ENCODE results near the gene TGFBR3. TPM values are rescaled to one million over a fixed set of nuclear protein-coding genes. Genes with fewer than 3 reads are reported as not detected.

The TGFBR3 gene
- total RNA-seq, 1 experiment from 2014 or later: 7.7 TPM

- Histone ChIP-seq H3K9me3 (replicated peaks) (no peaks in the 10 kb centered on the region), H3K36me3 (no peaks in the 10 kb centered on the region), H3K27ac (peak overlapping the region; percentile 77), H3K4me3 (peak overlapping the region; percentile 17; the same call in 1 of the 2 replicates), H3K4me1 (peaks cover 42% of the 10 kb centered on the region), H3K27me3 (no peaks in the 10 kb centered on the region)
- DNase-seq: peak; percentile 17 to 31
Observed at GRCh38 chr1:91768786-91769725, 116.9 kb downstream of the TGFBR3 start.

DNA sequence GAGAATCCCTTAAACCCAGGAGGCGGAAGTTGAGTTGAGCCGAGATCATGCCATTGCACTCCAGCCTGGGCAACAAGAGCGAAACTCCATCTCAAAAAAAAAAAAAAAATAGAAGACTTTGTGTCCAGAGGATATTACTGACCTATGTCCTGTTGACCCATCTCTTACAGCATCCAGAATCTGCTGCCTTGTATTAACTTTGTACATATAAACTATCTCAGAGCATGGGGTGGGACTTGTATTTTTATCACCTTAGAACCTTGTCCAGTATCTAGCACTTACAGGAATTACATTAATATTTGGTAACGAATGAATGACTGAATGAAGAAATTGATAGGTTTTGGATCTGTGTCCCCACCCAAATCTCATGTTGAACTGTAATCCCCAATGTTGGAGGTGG is 117.8 kb downstream of the TGFBR3 start:
- Histone ChIP-seq H3K9me3 (replicated peaks) (no peaks in the 10 kb centered on the region), H3K27ac (no peak overlapping the region), H3K27me3 (no peaks in the 10 kb centered on the region), H3K4me3 (no peak overlapping the region), H3K36me3 (no peaks in the 10 kb centered on the region), H3K4me1 (peaks cover 42% of the 10 kb centered on the region)
- no peak for DNase-seq

- DNase-seq: peak in 1 of 2 experiments; percentile 51
Observed at GRCh38 chr1:91766883-91767282, 119.1 kb downstream of the TGFBR3 start.

DNA sequence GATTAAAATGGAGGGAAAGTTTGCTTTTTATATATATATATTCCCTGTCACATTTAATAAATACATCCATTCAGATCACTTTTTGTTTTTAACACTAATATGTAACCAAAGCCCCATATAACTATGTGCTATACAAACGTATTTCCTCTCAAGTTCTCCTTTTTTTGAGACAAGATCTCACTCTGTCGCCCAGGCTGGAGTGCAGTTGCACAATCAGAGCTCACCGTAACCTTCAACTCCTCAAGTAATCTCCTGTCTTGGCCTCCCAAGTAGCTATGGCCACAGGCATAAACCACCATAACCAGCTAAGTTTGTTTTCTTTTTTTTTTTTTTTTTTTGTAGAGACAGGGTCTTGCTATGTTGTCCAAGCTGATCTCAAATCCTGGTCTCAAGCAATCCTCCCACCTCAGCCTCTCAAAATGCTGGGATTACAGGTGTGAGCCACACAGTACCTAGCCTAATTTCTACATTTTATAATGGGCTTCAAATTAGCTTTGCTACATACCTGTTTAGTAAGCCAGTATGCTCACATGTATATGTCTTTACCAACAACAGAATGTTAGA is 120.0 kb downstream of the TGFBR3 start:
- no peak overlapping the region for H3K27ac ChIP-seq
- H3K4me3 ChIP-seq: no peak overlapping the region
- no peaks in the 10 kb centered on the region for H3K36me3 ChIP-seq
- no peaks in the 10 kb centered on the region for H3K27me3 ChIP-seq
- DNase-seq: no peak
- H3K4me1 ChIP-seq: peaks cover 38% of the 10 kb centered on the region
- no peaks in the 10 kb centered on the region for H3K9me3 ChIP-seq (replicated peaks)

More at GRCh38 chr1:91766883-91767282, 119.1 kb downstream of the TGFBR3 start:
- H3K27ac ChIP-seq: no peak overlapping the region
- no peaks in the 10 kb centered on the region for H3K9me3 ChIP-seq (replicated peaks)
- H3K4me3 ChIP-seq: no peak overlapping the region
- H3K36me3 ChIP-seq: no peaks in the 10 kb centered on the region
- peaks cover 42% of the 10 kb centered on the region for H3K4me1 ChIP-seq
- H3K27me3 ChIP-seq: no peaks in the 10 kb centered on the region

- Histone ChIP-seq H3K4me1 (peaks cover 31% of the 10 kb centered on the region), H3K27me3 (no peaks in the 10 kb centered on the region), H3K4me3 (no peak overlapping the region), H3K36me3 (no peaks in the 10 kb centered on the region), H3K9me3 (replicated peaks) (no peaks in the 10 kb centered on the region), H3K27ac (no peak overlapping the region)
- DNase-seq: no peak
Observed at GRCh38 chr1:91765293-91765692, 120.7 kb downstream of the TGFBR3 start.

GRCh38 chr1:91764471-91765115 is 121.4 kb downstream of the TGFBR3 start:
- Histone ChIP-seq H3K36me3 (no peaks in the 10 kb centered on the region), H3K27me3 (no peaks in the 10 kb centered on the region), H3K27ac (no peak overlapping the region), H3K4me3 (no peak overlapping the region), H3K9me3 (replicated peaks) (no peaks in the 10 kb centered on the region), H3K4me1 (peaks cover 24% of the 10 kb centered on the region)
- no peak for DNase-seq

DNA sequence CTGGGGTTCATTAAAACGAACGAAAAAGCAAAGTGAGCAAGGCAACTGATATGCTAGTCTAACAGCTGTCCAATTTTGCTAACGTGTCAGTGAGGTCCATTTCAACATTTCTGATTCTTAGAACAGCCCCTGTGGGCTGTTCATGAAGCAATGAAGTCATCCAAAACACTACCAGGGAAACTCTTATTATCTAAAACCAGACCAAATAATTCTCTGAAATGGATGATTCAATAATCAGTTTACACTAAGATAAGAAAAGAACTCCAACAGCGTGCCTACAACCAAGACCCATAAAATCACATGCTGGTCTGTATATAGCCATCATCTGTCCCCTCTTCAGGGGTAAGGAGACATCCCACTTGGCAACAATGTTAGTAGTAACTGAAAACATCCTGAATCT is 122.7 kb downstream of the TGFBR3 start:
- Histone ChIP-seq H3K4me3 (no peak overlapping the region), H3K9me3 (replicated peaks) (no peaks in the 10 kb centered on the region), H3K27me3 (no peaks in the 10 kb centered on the region), H3K36me3 (no peaks in the 10 kb centered on the region), H3K27ac (no peak overlapping the region), H3K4me1 (peaks cover 15% of the 10 kb centered on the region)
- DNase-seq: no peak

DNA sequence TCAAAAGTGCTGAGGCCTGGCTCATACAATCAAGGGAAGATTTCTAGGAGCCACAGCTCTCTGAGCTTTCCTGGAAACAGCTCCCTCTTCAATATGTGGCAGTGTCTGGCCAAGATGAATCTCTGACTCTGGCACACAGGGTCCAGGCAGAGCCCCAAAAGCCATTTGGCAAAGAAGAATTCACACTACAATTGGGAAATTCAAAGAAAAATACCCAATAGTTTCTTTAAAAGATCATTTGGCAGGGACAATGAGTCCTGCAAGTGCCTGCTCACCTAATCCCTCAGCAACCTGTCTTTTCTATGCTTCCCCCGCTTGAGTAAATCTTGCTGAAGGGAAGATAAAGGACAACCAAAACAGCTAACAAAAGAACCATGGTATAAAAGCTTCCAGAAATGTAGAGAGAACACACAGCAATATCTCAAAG is 124.6 kb downstream of the TGFBR3 start:
- no peaks in the 10 kb centered on the region for H3K27me3 ChIP-seq
- H3K27ac ChIP-seq: no peak overlapping the region
- H3K4me1 ChIP-seq: peaks cover 15% of the 10 kb centered on the region
- H3K36me3 ChIP-seq: no peaks in the 10 kb centered on the region
- no peaks in the 10 kb centered on the region for H3K9me3 ChIP-seq (replicated peaks)
- no peak overlapping the region for H3K4me3 ChIP-seq
- DNase-seq: no peak

- H3K4me1 ChIP-seq: peaks cover 13% of the 10 kb centered on the region; the same call in 1 of the 2 replicates
- no peaks in the 10 kb centered on the region for H3K36me3 ChIP-seq
- no peak overlapping the region for H3K4me3 ChIP-seq
- no peaks in the 10 kb centered on the region for H3K9me3 ChIP-seq (replicated peaks)
- no peaks in the 10 kb centered on the region for H3K27me3 ChIP-seq
- no peak overlapping the region for H3K27ac ChIP-seq
- no peak for DNase-seq
Observed at GRCh38 chr1:91760512-91760911, 125.4 kb downstream of the TGFBR3 start.

DNA sequence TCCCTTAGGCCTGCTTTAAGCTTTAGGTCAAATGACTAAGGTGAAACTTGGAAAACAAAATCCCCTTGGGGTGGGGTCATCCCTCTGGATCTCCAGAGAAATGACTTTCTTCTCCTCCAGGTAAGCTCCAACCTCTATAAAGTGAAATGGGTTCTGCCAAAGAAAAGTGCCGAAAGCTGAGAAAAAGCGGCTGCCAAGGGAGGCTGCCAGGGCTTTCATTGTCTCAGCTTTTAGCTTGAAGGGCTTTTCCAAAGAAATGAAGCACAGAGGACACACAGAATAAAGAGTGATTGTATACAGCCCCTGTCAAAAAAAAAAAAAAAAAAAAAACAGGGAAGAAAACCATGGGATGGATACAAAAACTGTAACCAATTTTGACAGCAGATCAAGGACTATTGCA is 126.9 kb downstream of the TGFBR3 start:
- no peak for DNase-seq
- Histone ChIP-seq H3K27ac (no peak overlapping the region), H3K4me3 (no peak overlapping the region)

GRCh38 chr1:91757763-91758460 is 128.0 kb downstream of the TGFBR3 start:
- Histone ChIP-seq H3K27ac (no peak overlapping the region), H3K36me3 (no peaks in the 10 kb centered on the region), H3K27me3 (no peaks in the 10 kb centered on the region), H3K4me3 (no peak overlapping the region), H3K9me3 (replicated peaks) (no peaks in the 10 kb centered on the region), H3K4me1 (peaks cover 13% of the 10 kb centered on the region; the same call in 1 of the 2 replicates)
- DNase-seq: peak; percentile 41 to 52

More for the DNA sequence above, 126.9 kb downstream of the TGFBR3 start:
- H3K4me1 ChIP-seq: peaks cover 13% of the 10 kb centered on the region; the same call in 1 of the 2 replicates
- H3K36me3 ChIP-seq: no peaks in the 10 kb centered on the region
- no peaks in the 10 kb centered on the region for H3K9me3 ChIP-seq (replicated peaks)
- H3K27me3 ChIP-seq: no peaks in the 10 kb centered on the region

GRCh38 chr1:91755702-91756287 is 130.2 kb downstream of the TGFBR3 start:
- no peaks in the 10 kb centered on the region for H3K36me3 ChIP-seq
- peaks cover 16% of the 10 kb centered on the region for H3K4me1 ChIP-seq
- DNase-seq: no peak
- no peak overlapping the region for H3K27ac ChIP-seq
- no peaks in the 10 kb centered on the region for H3K9me3 ChIP-seq (replicated peaks)
- H3K4me3 ChIP-seq: no peak overlapping the region
- no peaks in the 10 kb centered on the region for H3K27me3 ChIP-seq

- Histone ChIP-seq H3K9me3 (replicated peaks) (no peaks in the 10 kb centered on the region), H3K27ac (no peak overlapping the region), H3K4me3 (no peak overlapping the region), H3K36me3 (no peaks in the 10 kb centered on the region), H3K4me1 (peaks cover 22% of the 10 kb centered on the region), H3K27me3 (no peaks in the 10 kb centered on the region)
- no peak for DNase-seq
Observed at GRCh38 chr1:91754816-91755580, 131.0 kb downstream of the TGFBR3 start.

DNA sequence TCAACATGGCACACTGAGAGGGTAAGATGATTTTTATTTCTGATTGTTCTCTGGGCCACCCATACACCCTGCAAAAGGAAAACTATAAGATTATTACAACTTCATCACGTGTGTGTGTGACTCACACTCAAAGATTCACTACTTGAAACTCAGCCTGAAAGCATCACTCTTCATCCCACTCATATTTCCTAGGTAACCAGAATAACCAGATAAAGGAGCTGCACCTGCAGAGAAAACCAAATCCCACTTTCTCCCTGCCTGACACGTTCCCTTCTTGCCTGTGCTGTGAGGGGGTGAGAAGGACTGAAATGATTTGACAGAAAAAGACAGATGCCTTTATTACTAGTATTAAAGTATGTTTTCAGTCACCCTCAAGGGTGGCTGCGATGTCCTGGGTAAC is 131.6 kb downstream of the TGFBR3 start:
- no peaks in the 10 kb centered on the region for H3K36me3 ChIP-seq
- no peak overlapping the region for H3K4me3 ChIP-seq
- no peaks in the 10 kb centered on the region for H3K9me3 ChIP-seq (replicated peaks)
- H3K27me3 ChIP-seq: no peaks in the 10 kb centered on the region
- peaks cover 26% of the 10 kb centered on the region for H3K4me1 ChIP-seq
- DNase-seq: no peak
- no peak overlapping the region for H3K27ac ChIP-seq
